Activated gamma-delta T cell (primary cell): ENCODE measurements around the gene ST6GALNAC4.
"Not testable (repeated sequence)": the region's sequence is repeated elsewhere in the genome, so short reads cannot be mapped to it uniquely, and the experiment has no call there.

Source experiments
- DNase-seq: peaks from one replicate; lab custom pipeline; 2025; lab: John Stamatoyannopoulos, UW

The ST6GALNAC4 gene

DNA sequence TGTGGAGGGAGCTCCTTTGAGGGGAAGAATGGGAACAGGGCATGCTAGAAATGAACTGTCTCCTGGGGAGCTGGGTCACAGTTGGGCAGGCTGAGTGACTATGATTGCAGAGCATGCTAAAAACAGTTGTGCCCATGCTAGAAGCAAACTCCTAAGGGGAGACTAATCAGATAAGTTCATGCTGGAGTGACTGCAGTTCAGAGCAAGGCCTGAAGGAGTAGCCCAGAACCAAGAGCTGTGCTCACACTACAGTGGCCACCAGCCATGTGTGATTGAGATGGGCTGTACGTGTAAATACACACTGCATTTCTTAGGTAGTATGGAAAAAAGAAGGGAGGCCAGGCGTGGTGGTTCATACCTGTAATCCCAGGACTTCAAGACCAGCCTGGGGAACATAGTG is 29.0 kb downstream of the ST6GALNAC4 start:
- no peak for DNase-seq

- DNase-seq, result no peak
These were observed 30.4 kb downstream of the ST6GALNAC4 start for GRCh38 chr9:127886401-127886972.

GRCh38 chr9:127885508-127886281 is 31.1 kb downstream of the ST6GALNAC4 start:
- no peak for DNase-seq

GRCh38 chr9:127884976-127885490 is 31.8 kb downstream of the ST6GALNAC4 start:
- no peak for DNase-seq

GRCh38 chr9:127884427-127884911 is 32.4 kb downstream of the ST6GALNAC4 start:
- DNase-seq, result no peak

- DNase-seq, result no peak
These were observed 32.9 kb downstream of the ST6GALNAC4 start for GRCh38 chr9:127883959-127884358.

- not testable (repeated sequence) for DNase-seq
These were observed 35.1 kb downstream of the ST6GALNAC4 start for GRCh38 chr9:127881715-127882114.

GRCh38 chr9:127880143-127880542 is 36.7 kb downstream of the ST6GALNAC4 start:
- no peak for DNase-seq

- no peak for DNase-seq
These were observed 38.0 kb downstream of the ST6GALNAC4 start for GRCh38 chr9:127878652-127879390.

DNA sequence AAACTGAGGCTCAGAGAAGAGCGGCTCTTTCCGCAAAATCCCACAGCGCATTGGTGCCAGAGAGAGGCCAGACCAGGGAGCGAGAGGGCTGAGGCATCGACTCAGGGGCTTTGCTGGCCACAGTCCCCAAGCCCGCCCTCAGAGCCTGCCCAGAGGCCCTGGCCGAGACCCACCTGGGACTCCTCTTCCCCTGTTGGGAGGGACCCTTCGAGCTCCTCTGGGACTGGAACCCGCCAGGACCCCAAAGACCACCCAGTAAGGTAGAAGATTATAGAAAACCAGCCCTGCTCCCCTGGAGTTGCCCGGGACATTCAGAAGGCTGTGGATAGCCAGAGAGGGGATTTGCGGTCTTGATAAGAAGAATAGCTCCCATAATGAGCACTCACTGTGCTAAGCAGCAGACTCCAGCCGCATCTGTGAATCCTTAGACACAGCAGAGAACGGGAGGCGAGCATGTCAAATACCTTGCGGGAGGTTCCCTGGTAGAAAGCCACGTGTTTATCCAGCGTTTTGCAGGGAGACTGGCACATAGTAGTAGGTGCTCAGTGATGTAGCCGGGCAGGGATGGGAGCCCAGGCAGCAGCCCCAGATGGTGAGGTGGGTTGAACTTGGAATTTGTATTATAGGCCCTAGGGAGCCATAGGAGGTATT is 38.7 kb downstream of the ST6GALNAC4 start:
- no peak for DNase-seq

DNA sequence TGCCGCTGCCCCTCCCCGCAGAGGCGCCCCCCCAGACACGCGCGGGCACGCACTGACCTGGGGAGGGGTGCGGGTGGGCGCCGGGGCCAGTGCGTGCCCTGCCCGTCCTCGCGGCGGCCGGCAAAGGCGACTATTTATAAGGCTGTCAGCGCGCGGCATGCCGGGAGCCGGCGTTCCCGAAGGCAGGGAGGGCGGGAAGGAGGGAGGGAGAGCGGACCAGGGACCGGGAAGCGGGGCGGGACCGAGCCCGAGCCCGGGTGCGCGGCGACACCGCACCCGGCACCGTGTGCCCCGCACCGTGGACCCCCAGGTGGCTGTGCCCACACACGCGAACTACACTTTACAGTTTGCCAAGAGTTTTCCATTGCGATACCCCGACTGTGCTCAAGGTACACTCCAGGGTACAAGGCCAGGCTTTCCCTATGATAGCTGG is 39.3 kb downstream of the ST6GALNAC4 start, which contains the start of gene AK1:
Gene AK1, minus strand, starts transcription at position 110 of the 433 bp plus-strand sequence. CDS start 3,058 bp downstream, outside the sequence.
- DNase-seq, result no peak

DNA sequence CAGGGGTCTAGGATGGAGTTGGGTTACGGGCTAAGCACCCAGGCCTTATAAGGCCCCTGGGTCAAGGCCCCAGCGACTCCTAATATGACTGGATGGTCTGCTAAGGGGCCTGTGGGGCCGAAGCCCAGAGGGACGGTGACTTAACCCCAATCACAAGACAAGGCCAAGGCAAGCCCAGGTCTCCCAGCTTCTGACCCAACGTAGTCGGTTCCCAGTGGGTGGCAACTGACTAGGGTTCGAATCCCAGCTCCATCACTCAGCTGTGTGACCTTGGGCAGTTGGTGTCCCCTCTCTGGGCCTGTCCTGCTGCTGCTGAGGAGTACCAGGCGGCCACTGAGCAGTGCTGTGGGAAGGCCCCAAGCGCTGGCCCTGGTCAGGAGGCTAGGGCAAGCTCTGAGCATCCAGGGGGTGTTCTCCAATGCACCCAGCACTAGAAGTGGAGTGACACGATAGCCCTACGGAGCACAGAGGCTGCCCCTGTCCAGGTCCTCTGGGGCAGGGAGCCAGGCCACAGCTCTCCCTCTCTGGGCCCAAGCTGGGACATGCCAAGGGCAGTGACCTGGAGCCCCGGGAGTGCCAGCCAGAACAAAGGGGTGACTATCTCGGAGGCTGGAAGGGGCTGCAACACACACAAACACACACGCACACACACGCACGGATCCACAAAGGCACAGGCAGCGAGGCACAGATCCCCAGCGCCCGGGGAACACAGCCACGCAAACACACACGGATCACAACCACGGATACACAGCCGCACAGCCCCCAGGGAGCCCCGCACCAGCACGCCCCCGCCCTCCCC is 39.9 kb downstream of the ST6GALNAC4 start:
- DNase-seq, result no peak

GRCh38 chr9:127876026-127876763 is 40.6 kb downstream of the ST6GALNAC4 start:
- DNase-seq, result no peak

- DNase-seq, result no peak
These were observed 41.4 kb downstream of the ST6GALNAC4 start for GRCh38 chr9:127875306-127875966.

DNA sequence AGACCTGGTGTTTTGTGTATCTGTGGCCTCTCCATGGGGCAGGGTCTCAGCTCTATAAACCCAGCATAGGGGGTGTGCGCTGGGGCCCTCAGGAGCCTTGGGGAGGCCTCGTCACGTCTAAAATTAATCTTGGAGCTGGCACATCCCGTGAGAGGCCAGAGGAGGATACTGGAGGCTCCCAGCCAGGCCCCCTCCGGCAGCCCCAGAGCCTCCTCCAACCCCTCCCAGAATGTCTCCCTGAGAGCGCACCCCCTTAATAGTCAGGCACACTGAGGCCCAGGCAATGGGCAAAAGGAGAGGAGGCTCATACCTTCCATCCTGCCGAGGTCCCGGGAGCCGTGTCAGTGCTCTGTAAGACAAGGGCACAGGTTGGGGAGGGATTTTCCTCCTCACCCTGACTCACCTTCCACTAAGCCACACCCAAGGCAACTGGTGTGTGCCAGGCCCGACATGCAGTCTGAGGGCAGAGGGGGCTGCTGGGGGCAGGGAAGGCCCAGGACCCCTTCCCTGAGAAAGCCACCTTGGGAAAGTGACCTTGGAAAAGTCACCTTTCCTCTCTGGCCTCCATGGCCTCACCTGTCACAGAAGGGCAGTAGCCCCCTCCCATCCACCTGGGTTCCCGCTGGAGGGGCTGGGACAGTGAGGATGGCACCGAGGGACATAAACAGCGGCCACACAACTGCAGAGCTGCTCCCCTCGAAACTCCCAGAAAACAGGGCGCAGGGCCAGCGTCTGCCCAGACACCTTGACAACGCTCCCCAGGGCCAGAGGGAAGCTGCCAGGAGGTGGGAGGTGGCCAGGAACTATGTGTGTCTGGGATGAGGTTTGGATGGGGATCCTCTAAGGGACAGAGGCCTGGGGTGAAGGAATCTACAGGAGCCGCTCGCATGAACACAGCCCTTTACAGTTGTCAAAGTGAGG is 42.3 kb downstream of the ST6GALNAC4 start:
- no peak for DNase-seq

- no peak for DNase-seq
These were observed 43.0 kb downstream of the ST6GALNAC4 start for GRCh38 chr9:127873886-127874285.

DNA sequence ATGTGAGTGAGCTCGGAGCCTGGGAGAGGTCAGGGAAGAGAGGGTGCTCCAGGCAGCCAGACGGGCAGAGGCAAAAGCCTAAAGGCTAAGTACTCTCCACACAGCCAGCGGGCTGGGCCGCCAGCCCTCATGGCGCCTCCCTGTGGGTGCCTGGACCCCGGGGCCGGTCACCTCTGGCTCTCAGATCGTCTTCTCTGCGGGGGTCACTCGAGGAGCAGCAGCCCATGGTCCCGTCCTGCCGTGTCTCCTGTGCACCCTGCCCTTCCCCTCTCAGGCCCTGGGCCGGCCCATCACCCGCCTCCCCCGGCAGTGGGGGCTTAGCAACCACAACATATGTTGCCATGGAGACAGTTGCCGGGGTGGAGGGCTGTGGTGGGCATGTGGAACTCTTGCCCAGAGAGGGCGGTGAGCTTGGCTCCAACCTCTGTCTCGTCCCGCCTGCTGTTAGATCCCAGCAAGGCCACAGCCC is 43.6 kb downstream of the ST6GALNAC4 start:
- DNase-seq, result no peak
